Activated naive CD4-positive, alpha-beta T cell treated with anti-CD3 and anti-CD28 coated beads, Interleukin-2, amount 50 U/mL, for 72 hours (primary cell): ENCODE measurements around the gene MYO7B. TPM values are rescaled to one million over a fixed set of nuclear protein-coding genes. Genes with fewer than 3 reads are reported as not detected.

ENCODE experiments used
- ATAC-seq, 2 donors: fragments of 150-1000 bp; cut with Tn5 transposase; 2 replicates each; pipeline ENCODE4 v1.10.0; 2021; ENCODE audit warnings: mild to moderate bottlenecking in 2 of 2, moderate library complexity in 2 of 2
- DNase-seq, 2 donors: peaks; one replicate each; pipeline ENCODE4 v3.0.0; 2021 to 2022; ENCODE audit warnings: low spot score in 2 of 2
- H3K27ac Mint-ChIP-seq, 2 donors: one replicate each; pipeline ENCODE4 v1.8.0; 2022; ENCODE audit warnings: mild to moderate bottlenecking in 2 of 2, mixed read lengths in 2 of 2
- H3K36me3 Mint-ChIP-seq, 2 donors: one replicate each; pipeline ENCODE4 v1.8.0; 2022; ENCODE audit warnings: mixed read lengths in 2 of 2
- H3K9me3 Mint-ChIP-seq, 2 donors: one replicate each; pipeline ENCODE4 v1.8.0; 2022; ENCODE audit warnings: mixed read lengths in 2 of 2
- total RNA-seq, 2 donors: library from RNA; stranded (reverse); gene quantifications; one replicate each; pipeline ENCODE4 v1.2.3, GENCODE V29; 2022

MYO7B gene
- total RNA-seq, 2 donors from 2014 or later, result 0.64 to 1.9 TPM

DNA sequence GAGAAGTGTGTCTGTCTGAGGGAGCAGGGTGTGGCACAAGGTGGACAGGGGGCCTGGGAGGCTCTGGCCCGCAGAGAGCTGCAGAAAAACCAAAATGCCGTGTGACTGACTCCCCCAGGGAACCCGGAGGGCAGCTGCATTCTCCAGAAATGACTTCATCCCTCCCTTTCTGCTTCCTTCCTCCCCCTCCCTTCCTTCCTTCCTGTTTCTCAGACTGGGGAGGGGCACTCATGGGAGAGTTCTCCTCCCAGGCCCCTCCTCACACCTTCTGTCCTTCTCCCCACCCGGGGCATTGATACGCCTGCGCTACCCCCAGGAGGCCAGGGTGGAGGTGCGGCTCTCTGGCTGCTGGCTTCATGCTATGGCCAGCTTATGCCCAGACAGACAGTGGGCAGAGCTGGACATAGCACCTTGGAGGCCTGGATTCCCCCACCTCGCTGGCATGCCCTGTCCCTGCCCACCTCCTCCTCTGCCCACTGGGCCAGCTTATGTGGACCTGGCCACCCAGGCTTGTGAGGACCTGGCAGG, 102.3 kb downstream of the MYO7B start:
- Mint-ChIP-seq H3K27ac (peak overlapping the region; percentile 67 to 95), H3K36me3 (no peaks in the 10 kb centered on the region), H3K9me3 (no peaks in the 10 kb centered on the region)
- DNase-seq, result no peak
- ATAC-seq, result peak in 1 of 2 donors; percentile 12

- H3K36me3 Mint-ChIP-seq, result no peaks in the 10 kb centered on the region
- peak overlapping the region; percentile 79 to 95 for H3K27ac Mint-ChIP-seq
- no peaks in the 10 kb centered on the region for H3K9me3 Mint-ChIP-seq
- ATAC-seq (no peak), DNase-seq (no peak)
Observed at GRCh38 chr2:127638361-127639110, 103.1 kb downstream of the MYO7B start.

DNA sequence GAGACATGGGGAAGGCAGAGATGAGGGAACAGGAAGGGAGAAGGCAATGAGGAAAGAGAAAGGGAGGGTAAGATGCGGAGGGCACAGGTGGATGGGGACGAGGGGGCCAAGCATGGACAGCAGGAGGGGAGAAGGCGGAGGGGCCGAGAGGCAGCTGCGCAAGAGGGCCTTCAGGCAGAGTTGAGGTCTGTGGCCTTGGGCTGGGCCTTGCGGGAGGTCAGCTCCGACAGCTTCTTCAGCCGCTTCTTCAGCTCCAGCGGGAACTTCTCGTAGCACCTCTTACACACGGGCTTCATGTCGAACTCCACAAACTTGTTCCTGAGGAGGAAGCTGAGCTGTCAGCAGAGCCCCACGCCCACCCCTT, 103.6 kb downstream of the MYO7B start:
- DNase-seq, result no peak
- Mint-ChIP-seq H3K27ac (peak overlapping the region in 1 of 2 donors; percentile 79), H3K9me3 (no peaks in the 10 kb centered on the region), H3K36me3 (no peaks in the 10 kb centered on the region)
- no peak for ATAC-seq

- Mint-ChIP-seq H3K27ac (peak overlapping the region; percentile 44 to 79), H3K9me3 (no peaks in the 10 kb centered on the region), H3K36me3 (no peaks in the 10 kb centered on the region)
- DNase-seq (peak in 1 of 2 donors; percentile 44), ATAC-seq (peak; percentile 44 to 54)
Observed at GRCh38 chr2:127640082-127641072, 104.9 kb downstream of the MYO7B start.

DNA sequence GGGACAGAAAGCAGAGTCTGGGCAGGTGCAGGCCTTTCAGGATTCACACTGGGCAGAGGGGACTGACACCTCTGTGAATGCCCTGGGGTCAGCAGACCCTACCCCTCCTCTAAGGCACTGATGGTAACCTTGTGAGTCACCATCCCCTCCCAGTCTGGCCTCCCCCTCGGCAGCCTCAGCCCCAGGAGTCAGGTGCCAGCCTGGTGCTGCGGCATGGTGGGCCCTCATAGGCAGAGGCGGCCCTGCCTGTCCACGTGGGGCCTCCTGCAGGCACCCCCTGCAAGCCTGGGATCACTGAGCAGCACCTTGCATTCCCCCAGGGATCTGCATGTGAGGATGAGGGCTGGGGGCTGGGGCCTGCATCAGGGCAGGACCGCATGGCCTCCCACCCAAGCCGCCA, 105.7 kb downstream of the MYO7B start:
- Mint-ChIP-seq H3K9me3 (no peaks in the 10 kb centered on the region), H3K27ac (peak overlapping the region in 1 of 2 donors; percentile 79), H3K36me3 (no peaks in the 10 kb centered on the region)
- ATAC-seq (no peak), DNase-seq (no peak)

GRCh38 chr2:127641846-127642507, 106.5 kb downstream of the MYO7B start:
- peak in 1 of 2 donors; percentile 53 for DNase-seq
- H3K27ac Mint-ChIP-seq, result peak overlapping the region; percentile 36 to 79
- H3K9me3 Mint-ChIP-seq, result no peaks in the 10 kb centered on the region
- ATAC-seq, result peak; percentile 51 to 55
- H3K36me3 Mint-ChIP-seq, result no peaks in the 10 kb centered on the region

- H3K36me3 Mint-ChIP-seq, result no peaks in the 10 kb centered on the region
- DNase-seq, result no peak
- no peaks in the 10 kb centered on the region for H3K9me3 Mint-ChIP-seq
- H3K27ac Mint-ChIP-seq, result peak overlapping the region in 1 of 2 donors; percentile 79
- no peak for ATAC-seq
Observed at GRCh38 chr2:127642706-127643438, 107.4 kb downstream of the MYO7B start.

DNA sequence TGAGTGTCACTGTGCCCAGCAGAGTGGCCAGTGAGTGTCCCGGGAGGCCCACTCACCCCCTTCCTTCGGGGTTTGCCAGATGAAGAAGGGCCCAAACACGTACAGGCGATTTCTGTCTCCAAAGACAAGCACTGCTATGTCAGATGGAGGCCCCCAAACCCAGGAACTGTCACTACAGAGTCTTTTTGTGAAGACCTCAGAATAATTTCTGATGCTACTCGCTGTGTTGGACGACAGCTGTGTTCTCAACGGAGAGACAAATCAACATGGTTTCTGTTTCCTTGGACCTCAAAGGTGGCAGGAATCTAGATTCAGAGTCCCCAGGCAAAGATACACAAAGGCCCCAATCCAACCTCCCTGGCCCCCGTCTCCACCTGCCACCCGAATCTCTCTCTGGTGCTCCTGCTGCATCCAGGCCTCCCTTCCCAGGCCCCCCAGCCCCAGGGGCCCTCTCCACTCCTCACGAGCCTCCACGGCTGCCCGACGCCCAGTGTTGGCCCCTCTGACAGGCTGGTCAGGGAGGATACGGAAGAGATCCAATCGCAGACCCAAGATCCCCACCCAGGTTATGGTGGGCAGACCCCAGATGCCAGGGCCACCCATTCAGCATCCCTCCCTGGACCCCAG, 108.1 kb downstream of the MYO7B start:
- Mint-ChIP-seq H3K9me3 (no peaks in the 10 kb centered on the region), H3K36me3 (no peaks in the 10 kb centered on the region), H3K27ac (peak overlapping the region in 1 of 2 donors; percentile 53)
- ATAC-seq (no peak), DNase-seq (no peak)

DNA sequence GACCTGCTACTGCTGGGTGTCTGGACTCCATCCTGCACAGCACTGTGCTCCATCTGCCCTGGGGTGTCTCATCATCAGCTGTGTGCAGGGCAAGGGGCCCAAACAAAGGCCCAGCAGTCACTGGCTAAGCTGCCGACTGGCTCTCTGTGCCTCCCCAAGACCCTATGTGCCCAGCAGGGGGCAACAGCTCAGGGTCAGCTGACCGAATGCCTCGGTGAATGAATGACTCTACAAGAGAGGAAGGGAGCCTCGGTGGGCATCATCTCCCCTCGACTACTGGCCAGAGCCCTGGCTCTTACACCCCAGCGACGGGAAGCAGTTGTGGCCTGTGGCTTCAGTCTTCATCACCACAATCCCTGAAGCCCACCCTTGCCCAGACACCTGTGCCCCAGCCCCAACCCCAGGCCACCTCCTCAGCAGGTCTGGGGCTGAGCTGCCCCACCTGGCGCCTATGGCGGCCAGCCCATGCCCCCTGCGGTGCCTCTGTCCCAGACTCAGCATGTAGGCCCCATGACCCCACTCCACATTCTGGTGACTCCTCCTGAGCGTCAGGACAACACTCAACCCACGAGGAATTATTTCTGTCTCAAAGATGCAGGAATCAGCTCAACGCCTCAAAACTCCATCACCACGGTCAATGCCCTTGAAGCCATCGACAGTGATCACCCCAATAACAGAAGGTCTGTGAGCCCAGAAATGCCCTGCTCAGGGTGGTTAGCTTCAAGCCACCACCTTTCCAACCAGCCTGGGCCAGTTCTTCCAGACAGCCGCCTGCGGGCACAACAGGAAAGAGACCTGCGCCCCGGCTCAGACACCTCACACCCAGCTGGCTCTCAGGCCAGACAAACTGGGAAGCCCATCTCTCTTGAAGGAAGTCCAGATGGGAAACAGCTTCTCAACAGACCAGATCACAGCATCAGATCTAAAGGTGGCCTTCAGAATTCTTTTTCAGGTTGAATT, 108.9 kb downstream of the MYO7B start:
- ATAC-seq (no peak), DNase-seq (no peak)
- Mint-ChIP-seq H3K9me3 (no peaks in the 10 kb centered on the region), H3K36me3 (no peaks in the 10 kb centered on the region), H3K27ac (peak overlapping the region in 1 of 2 donors; percentile 53)

- ATAC-seq (no peak), DNase-seq (no peak)
- H3K9me3 Mint-ChIP-seq, result no peaks in the 10 kb centered on the region
- no peaks in the 10 kb centered on the region for H3K36me3 Mint-ChIP-seq
- peak overlapping the region in 1 of 2 donors; percentile 53 for H3K27ac Mint-ChIP-seq
Observed at GRCh38 chr2:127645026-127645394, 109.5 kb downstream of the MYO7B start.

- Mint-ChIP-seq H3K27ac (peak within 1 kb of the TSS in 1 of 2 donors; percentile 53), H3K9me3 (no peaks in the 10 kb centered on the region), H3K36me3 (no peaks in the 10 kb centered on the region)
- ATAC-seq (no peak), DNase-seq (no peak)
Observed at GRCh38 chr2:127645395-127646291, 110.2 kb downstream of the MYO7B start, which contains the start of gene GPR17. GPR17 (plus strand) TSS chr2:127646153; CDS start chr2:127650736, 4,583 bp downstream.

DNA sequence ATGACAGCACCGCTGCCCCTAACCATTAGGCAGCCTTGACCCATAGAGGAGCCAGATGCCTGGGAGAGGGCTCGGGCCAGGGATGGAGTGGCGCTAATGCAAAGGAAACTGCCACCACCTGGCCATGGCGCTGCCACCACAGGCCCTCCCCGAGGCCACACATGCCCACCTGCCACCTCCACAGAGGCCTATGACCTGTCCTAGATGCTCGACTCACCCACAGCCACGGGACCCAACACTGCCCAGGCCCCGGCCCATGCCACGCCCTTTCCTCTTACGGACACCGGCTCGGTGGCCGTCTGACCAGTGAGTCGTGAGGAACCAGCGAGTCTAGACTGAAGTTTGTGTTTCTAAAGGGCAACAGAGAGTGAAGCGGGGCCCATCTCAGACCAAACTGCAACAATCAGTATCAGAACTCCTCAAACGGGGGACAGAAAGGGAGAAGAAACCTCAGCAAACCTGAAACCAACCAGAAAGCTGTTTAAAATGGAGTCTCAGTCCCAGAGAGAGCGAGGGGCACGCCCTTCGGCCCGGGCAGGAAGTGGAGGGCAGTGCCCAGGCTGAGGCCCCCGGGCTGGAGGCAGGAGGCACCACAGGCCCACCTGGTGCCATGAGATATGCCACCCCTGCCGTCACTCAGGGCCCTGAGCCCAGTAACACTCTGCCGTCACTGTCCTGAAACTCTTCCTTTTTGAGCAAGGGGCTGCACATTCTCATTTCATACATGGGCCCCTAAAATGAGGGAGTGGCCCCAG, 111.2 kb downstream of the MYO7B start:
- no peak for ATAC-seq
- DNase-seq, result no peak
- no peaks in the 10 kb centered on the region for H3K9me3 Mint-ChIP-seq
- H3K27ac Mint-ChIP-seq, result no peak overlapping the region
- H3K36me3 Mint-ChIP-seq, result no peaks in the 10 kb centered on the region
